Measurements from ENCODE around the gene STK17A.

DNA sequence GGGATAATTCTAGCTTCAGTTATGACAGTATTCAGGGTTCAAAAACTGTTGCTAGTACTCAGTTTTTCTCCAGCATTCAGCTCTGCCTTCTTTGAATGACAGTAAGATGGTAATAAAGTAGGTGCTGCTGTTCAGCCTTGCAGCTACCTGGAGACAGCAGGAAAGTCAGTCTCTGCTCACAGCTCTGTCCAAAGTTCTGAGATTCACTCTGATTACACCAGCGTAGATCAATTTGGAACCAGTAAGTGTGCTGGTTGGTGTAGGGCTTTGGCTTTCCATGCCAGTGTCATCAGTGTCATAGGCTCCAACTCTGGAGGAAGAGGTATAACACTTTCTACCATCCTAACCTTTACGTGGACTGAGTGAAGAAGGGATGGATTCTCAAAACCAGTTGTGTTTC is 26.2 kb downstream of the STK17A start:
- TF ChIP-seq POLR2AphosphoS5 (IDR thresholded peaks at IDR 0.05; ENCODE audit: low read depth, low read length) (no peak), SIN3A (IDR thresholded peaks at IDR 0.05; ENCODE audit: borderline replicate concordance, insufficient read depth, low read length) (no peak), FOXP2 (optimal IDR thresholded peaks at IDR 0.05; ENCODE audit: borderline replicate concordance, extremely low read depth, extremely low read length, insufficient read depth) (no peak), TAF1 (IDR thresholded peaks at IDR 0.05; ENCODE audit: borderline replicate concordance, insufficient read depth, low read length) (no peak)
- TF ChIP-seq, protein P1, sequence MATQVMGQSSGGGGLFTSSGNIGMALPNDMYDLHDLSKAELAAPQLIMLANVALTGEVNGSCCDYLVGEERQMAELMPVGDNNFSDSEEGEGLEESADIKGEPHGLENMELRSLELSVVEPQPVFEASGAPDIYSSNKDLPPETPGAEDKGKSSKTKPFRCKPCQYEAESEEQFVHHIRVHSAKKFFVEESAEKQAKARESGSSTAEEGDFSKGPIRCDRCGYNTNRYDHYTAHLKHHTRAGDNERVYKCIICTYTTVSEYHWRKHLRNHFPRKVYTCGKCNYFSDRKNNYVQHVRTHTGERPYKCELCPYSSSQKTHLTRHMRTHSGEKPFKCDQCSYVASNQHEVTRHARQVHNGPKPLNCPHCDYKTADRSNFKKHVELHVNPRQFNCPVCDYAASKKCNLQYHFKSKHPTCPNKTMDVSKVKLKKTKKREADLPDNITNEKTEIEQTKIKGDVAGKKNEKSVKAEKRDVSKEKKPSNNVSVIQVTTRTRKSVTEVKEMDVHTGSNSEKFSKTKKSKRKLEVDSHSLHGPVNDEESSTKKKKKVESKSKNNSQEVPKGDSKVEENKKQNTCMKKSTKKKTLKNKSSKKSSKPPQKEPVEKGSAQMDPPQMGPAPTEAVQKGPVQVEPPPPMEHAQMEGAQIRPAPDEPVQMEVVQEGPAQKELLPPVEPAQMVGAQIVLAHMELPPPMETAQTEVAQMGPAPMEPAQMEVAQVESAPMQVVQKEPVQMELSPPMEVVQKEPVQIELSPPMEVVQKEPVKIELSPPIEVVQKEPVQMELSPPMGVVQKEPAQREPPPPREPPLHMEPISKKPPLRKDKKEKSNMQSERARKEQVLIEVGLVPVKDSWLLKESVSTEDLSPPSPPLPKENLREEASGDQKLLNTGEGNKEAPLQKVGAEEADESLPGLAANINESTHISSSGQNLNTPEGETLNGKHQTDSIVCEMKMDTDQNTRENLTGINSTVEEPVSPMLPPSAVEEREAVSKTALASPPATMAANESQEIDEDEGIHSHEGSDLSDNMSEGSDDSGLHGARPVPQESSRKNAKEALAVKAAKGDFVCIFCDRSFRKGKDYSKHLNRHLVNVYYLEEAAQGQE (IDR thresholded peaks at IDR 0.05; ENCODE audit: insufficient read depth in 1 of 2, low read depth in 2 of 2, low read length in 2 of 2), result 0 out of 4 replicates have a peak, but pooled peaks of 1 of the 2 experiments have one; percentile 54
